Immature natural killer cell (primary cell): ENCODE results near the gene GDF2. TPM values are rescaled to one million over a fixed set of nuclear protein-coding genes. Genes with fewer than 3 reads are reported as not detected.

ENCODE experiments used
- DNase-seq, 3 donors: peaks; one replicate each; pipeline ENCODE4 v3.0.0; 2022; ENCODE audit warnings: mixed read lengths in 1 of 3
- H3K27ac Mint-ChIP-seq, 6 donors: one replicate each; pipeline ENCODE4 v1.8.0; 2020; ENCODE audit warnings: mixed read lengths in 6 of 6, mild to moderate bottlenecking in 5 of 6, inconsistent platforms in 4 of 6, moderate library complexity in 3 of 6
- H3K27me3 Mint-ChIP-seq, 3 donors: one replicate each; pipeline ENCODE4 v1.8.0; 2020 to 2021; ENCODE audit warnings: low read depth in 3 of 3, mild to moderate bottlenecking in 3 of 3, mixed read lengths in 3 of 3, moderate library complexity in 3 of 3, inconsistent platforms in 1 of 3
- H3K36me3 Mint-ChIP-seq, 3 donors: one replicate each; pipeline ENCODE4 v1.8.0; 2020; ENCODE audit warnings: mixed read lengths in 3 of 3, inconsistent platforms in 2 of 3, mild to moderate bottlenecking in 2 of 3
- H3K4me1 Mint-ChIP-seq, 2 donors: one replicate each; pipeline ENCODE4 v1.8.0; 2020; ENCODE audit warnings: inconsistent platforms in 2 of 2, mild to moderate bottlenecking in 2 of 2, mixed read lengths in 2 of 2, moderate library complexity in 1 of 2
- H3K4me3 Mint-ChIP-seq, 5 donors: one replicate each; pipeline ENCODE4 v1.8.0; 2020; ENCODE audit warnings: mild to moderate bottlenecking in 5 of 5, mixed read lengths in 5 of 5, inconsistent platforms in 3 of 5, moderate library complexity in 3 of 5
- H3K9me3 Mint-ChIP-seq, 6 donors: one replicate each; pipeline ENCODE4 v1.8.0; 2020; ENCODE audit warnings: mild to moderate bottlenecking in 6 of 6, mixed read lengths in 6 of 6, inconsistent platforms in 4 of 6, moderate library complexity in 3 of 6
- polyA plus RNA-seq, 3 donors: library from polyadenylated mRNA; unstranded; fragments of 300-500 nt; fragmentation: Illumina TruSeq; gene quantifications; one replicate each; pipeline ENCODE4 v1.2.3, GENCODE V29; 2021

Gene GDF2
- polyA plus RNA-seq, 3 donors from 2014 or later = not detected

GRCh38 chr10:47326306-47326926 is 4.2 kb downstream of the GDF2 start:
- H3K36me3 Mint-ChIP-seq = no peaks in the 10 kb centered on the region
- H3K4me1 Mint-ChIP-seq = no peaks in the 10 kb centered on the region
- peaks cover 0 to 5% (median 2%) of the 10 kb centered on the region in 3 donors for H3K27me3 Mint-ChIP-seq
- no peaks in the 10 kb centered on the region for H3K9me3 Mint-ChIP-seq
- no peak overlapping the region for H3K27ac Mint-ChIP-seq
- no peak for DNase-seq
- H3K4me3 Mint-ChIP-seq = no peak overlapping the region

- Mint-ChIP-seq H3K27me3 (peaks cover 0 to 5% (median 2%) of the 10 kb centered on the region in 3 donors), H3K4me1 (no peaks in the 10 kb centered on the region), H3K9me3 (no peaks in the 10 kb centered on the region), H3K27ac (no peak overlapping the region), H3K36me3 (no peaks in the 10 kb centered on the region), H3K4me3 (no peak overlapping the region)
- DNase-seq = no peak
Measured at GRCh38 chr10:47326927-47327330, 4.7 kb downstream of the GDF2 start.

- H3K9me3 Mint-ChIP-seq = no peaks in the 10 kb centered on the region
- no peaks in the 10 kb centered on the region for H3K4me1 Mint-ChIP-seq
- no peak overlapping the region for H3K4me3 Mint-ChIP-seq
- peaks cover 0 to 5% (median 2%) of the 10 kb centered on the region in 3 donors for H3K27me3 Mint-ChIP-seq
- DNase-seq = no peak
- H3K36me3 Mint-ChIP-seq = no peaks in the 10 kb centered on the region
- no peak overlapping the region for H3K27ac Mint-ChIP-seq
Measured at GRCh38 chr10:47329855-47330254, 7.6 kb downstream of the GDF2 start.

GRCh38 chr10:47330366-47330765 is 8.1 kb downstream of the GDF2 start:
- no peak for DNase-seq
- Mint-ChIP-seq H3K27me3 (peaks cover 0 to 2% (median 2%) of the 10 kb centered on the region in 3 donors), H3K4me3 (no peak overlapping the region), H3K27ac (no peak overlapping the region), H3K4me1 (no peaks in the 10 kb centered on the region), H3K9me3 (no peaks in the 10 kb centered on the region), H3K36me3 (no peaks in the 10 kb centered on the region)

GRCh38 chr10:47330804-47331203 is 8.6 kb downstream of the GDF2 start:
- Mint-ChIP-seq H3K36me3 (no peaks in the 10 kb centered on the region), H3K4me1 (no peaks in the 10 kb centered on the region), H3K27ac (no peak overlapping the region), H3K27me3 (peaks cover 0 to 2% (median 2%) of the 10 kb centered on the region in 3 donors), H3K9me3 (no peaks in the 10 kb centered on the region), H3K4me3 (no peak overlapping the region)
- DNase-seq = no peak

DNA sequence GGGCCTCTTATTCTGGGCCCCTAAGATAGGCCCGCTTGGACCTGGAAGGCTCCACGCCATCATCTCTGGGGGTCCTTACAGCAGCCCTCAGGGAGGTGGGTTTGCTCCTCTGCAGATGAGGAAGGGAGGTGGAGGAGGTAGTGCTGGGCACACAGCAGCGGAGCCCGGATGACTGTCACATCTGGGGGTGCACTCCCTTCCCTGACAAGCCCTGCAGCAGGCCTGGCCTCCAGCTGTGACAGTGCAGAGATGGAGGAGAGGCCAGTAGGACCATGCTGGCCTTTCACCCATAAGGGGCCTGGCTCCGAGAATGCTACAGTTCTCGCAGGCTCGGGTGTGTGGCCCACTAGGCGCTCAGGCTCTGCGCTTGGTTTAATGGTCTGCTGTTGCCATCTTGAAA is 9.2 kb downstream of the GDF2 start:
- Mint-ChIP-seq H3K4me3 (no peak overlapping the region), H3K27ac (no peak overlapping the region), H3K27me3 (peaks cover 0 to 4% (median 2%) of the 10 kb centered on the region in 3 donors), H3K4me1 (no peaks in the 10 kb centered on the region), H3K9me3 (no peaks in the 10 kb centered on the region), H3K36me3 (no peaks in the 10 kb centered on the region)
- DNase-seq = no peak

GRCh38 chr10:47331954-47332353 is 9.7 kb downstream of the GDF2 start:
- Mint-ChIP-seq H3K27me3 (peaks cover 0 to 2% (median 2%) of the 10 kb centered on the region in 3 donors), H3K36me3 (no peaks in the 10 kb centered on the region), H3K4me3 (no peak overlapping the region), H3K4me1 (no peaks in the 10 kb centered on the region), H3K27ac (no peak overlapping the region), H3K9me3 (no peaks in the 10 kb centered on the region)
- no peak for DNase-seq

- Mint-ChIP-seq H3K9me3 (no peaks in the 10 kb centered on the region), H3K27ac (no peak overlapping the region), H3K4me3 (no peak overlapping the region), H3K36me3 (no peaks in the 10 kb centered on the region), H3K27me3 (peaks cover 0 to 4% (median 2%) of the 10 kb centered on the region in 3 donors), H3K4me1 (no peaks in the 10 kb centered on the region)
- no peak for DNase-seq
Measured at GRCh38 chr10:47332371-47332770, 10.1 kb downstream of the GDF2 start.

DNA sequence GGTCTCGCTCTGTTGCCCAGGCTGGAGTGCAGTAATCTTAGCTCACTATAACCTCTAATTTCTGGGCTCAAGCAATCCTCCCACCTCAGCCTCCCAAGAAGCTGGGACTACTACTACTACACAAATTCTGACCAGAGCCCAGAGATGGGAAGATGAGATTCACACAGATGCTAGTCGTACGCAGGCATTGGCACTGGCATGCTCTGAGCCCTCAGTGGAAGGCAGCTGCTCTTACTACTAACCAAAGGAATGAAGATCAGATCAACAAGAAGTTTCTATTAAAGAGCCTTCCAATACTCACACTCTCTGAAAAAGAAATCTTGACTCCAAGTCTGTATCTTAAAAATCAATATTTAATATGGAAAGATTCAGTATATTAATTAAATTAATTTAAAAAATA is 10.7 kb downstream of the GDF2 start:
- Mint-ChIP-seq H3K9me3 (no peaks in the 10 kb centered on the region), H3K36me3 (no peaks in the 10 kb centered on the region), H3K4me3 (no peak overlapping the region), H3K27me3 (peaks cover 0 to 4% (median 2%) of the 10 kb centered on the region in 3 donors), H3K4me1 (no peaks in the 10 kb centered on the region), H3K27ac (no peak overlapping the region)
- no peak for DNase-seq

- H3K27ac Mint-ChIP-seq = no peak overlapping the region
- no peaks in the 10 kb centered on the region for H3K4me1 Mint-ChIP-seq
- peaks cover 0 to 4% (median 2%) of the 10 kb centered on the region in 3 donors for H3K27me3 Mint-ChIP-seq
- no peaks in the 10 kb centered on the region for H3K36me3 Mint-ChIP-seq
- no peaks in the 10 kb centered on the region for H3K9me3 Mint-ChIP-seq
- H3K4me3 Mint-ChIP-seq = no peak overlapping the region
- DNase-seq = no peak
Measured at GRCh38 chr10:47333532-47333931, 11.3 kb downstream of the GDF2 start.

GRCh38 chr10:47334466-47335295 is 12.4 kb downstream of the GDF2 start:
- H3K36me3 Mint-ChIP-seq = no peaks in the 10 kb centered on the region

GRCh38 chr10:47335906-47336305 is 13.7 kb downstream of the GDF2 start:
- Mint-ChIP-seq H3K27me3 (peaks cover 0 to 9% (median 4%) of the 10 kb centered on the region in 3 donors), H3K4me3 (no peak overlapping the region), H3K9me3 (no peaks in the 10 kb centered on the region), H3K27ac (no peak overlapping the region), H3K4me1 (no peaks in the 10 kb centered on the region), H3K36me3 (no peaks in the 10 kb centered on the region)
- no peak for DNase-seq

More at GRCh38 chr10:47334466-47335295, 12.4 kb downstream of the GDF2 start:
- DNase-seq = no peak
- Mint-ChIP-seq H3K27me3 (peaks cover 0 to 7% (median 5%) of the 10 kb centered on the region in 3 donors), H3K4me3 (no peak overlapping the region), H3K9me3 (no peaks in the 10 kb centered on the region), H3K4me1 (no peaks in the 10 kb centered on the region), H3K27ac (no peak overlapping the region)

GRCh38 chr10:47336387-47337134 is 14.3 kb downstream of the GDF2 start:
- DNase-seq = no peak
- Mint-ChIP-seq H3K4me3 (no peak overlapping the region), H3K9me3 (no peaks in the 10 kb centered on the region), H3K36me3 (no peaks in the 10 kb centered on the region), H3K4me1 (no peaks in the 10 kb centered on the region), H3K27me3 (peaks cover 0 to 9% (median 3%) of the 10 kb centered on the region in 3 donors), H3K27ac (no peak overlapping the region)

DNA sequence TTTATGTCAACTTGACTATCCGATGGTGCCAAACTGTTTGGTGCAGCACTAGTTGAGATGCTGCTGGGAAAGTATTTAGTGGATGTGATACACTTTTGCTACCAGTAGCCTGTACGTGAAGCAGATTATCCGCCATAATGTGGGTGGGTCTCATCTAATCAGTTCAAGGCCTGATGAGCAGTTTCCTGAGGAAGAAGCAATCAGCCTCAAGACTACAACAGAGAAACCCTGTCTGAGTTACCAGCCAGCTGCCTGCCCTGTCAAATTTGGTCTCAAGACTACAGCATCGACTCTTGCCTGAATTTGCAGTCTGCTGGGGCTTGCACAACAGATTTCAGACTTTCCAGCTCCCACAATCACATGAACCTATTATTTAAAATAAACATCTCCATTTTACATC is 15.1 kb downstream of the GDF2 start:
- peaks cover 0 to 9% (median 3%) of the 10 kb centered on the region in 3 donors for H3K27me3 Mint-ChIP-seq

More for the DNA sequence above, 15.1 kb downstream of the GDF2 start:
- Mint-ChIP-seq H3K27ac (no peak overlapping the region), H3K9me3 (no peaks in the 10 kb centered on the region), H3K4me3 (no peak overlapping the region), H3K4me1 (no peaks in the 10 kb centered on the region), H3K36me3 (no peaks in the 10 kb centered on the region)
- no peak for DNase-seq
